Anterior cingulate cortex (tissue), 58 donors: ENCODE results near the gene CERS4.
"Not testable (repeated sequence)": the region's sequence is repeated elsewhere in the genome, so short reads cannot be mapped to it uniquely, and the experiment has no call there.

Experiments used
- DNase-seq, 58 donors: peaks; one replicate each; lab custom pipeline; 2025; lab: John Stamatoyannopoulos, UW

The CERS4 gene

GRCh38 chr19:8208922-8209461 lies at the start of gene CERS4:
Gene CERS4, plus strand, starts transcription at chr19:8209370. Its CDS starts 41,707 bp downstream, at chr19:8251077.
- DNase-seq: peak; percentile 14 to 98 (median 86)

GRCh38 chr19:8161135-8161646 lies 48.0 kb upstream of the CERS4 start:
- DNase-seq: peak in 26 of 58 donors; percentile 2 to 42 (median 16)

GRCh38 chr19:8163759-8164158 lies 45.4 kb upstream of the CERS4 start:
- DNase-seq: no peak

GRCh38 chr19:8167985-8168384 lies 41.2 kb upstream of the CERS4 start:
- DNase-seq: no peak

GRCh38 chr19:8168537-8168936 lies 40.6 kb upstream of the CERS4 start:
- DNase-seq: no peak

- no peak for DNase-seq
Measured at GRCh38 chr19:8174706-8175105, 34.5 kb upstream of the CERS4 start.

GRCh38 chr19:8180018-8180417 lies 29.2 kb upstream of the CERS4 start:
- no peak for DNase-seq

- no peak for DNase-seq
Measured at GRCh38 chr19:8184274-8184673, 24.9 kb upstream of the CERS4 start.

GRCh38 chr19:8185343-8186068 lies 23.7 kb upstream of the CERS4 start:
- DNase-seq: no peak

- DNase-seq: no peak
Measured at GRCh38 chr19:8192221-8192820, 16.8 kb upstream of the CERS4 start.

- no peak for DNase-seq
Measured at GRCh38 chr19:8194528-8195267, 14.5 kb upstream of the CERS4 start.

- no peak for DNase-seq
Measured at GRCh38 chr19:8196271-8196927, 12.8 kb upstream of the CERS4 start.

- not testable (repeated sequence) for DNase-seq
Measured at GRCh38 chr19:8203288-8204120, 5.7 kb upstream of the CERS4 start.

- no peak for DNase-seq
Measured at GRCh38 chr19:8204961-8205360, 4.2 kb upstream of the CERS4 start.

- DNase-seq: no peak
Measured at GRCh38 chr19:8206147-8207087, 2.8 kb upstream of the CERS4 start.

GRCh38 chr19:8207326-8207725 lies 1.8 kb upstream of the CERS4 start:
- DNase-seq: not testable (repeated sequence)

- DNase-seq: peak in 51 of 58 donors; percentile 14 to 75 (median 54)
Measured at GRCh38 chr19:8208119-8208921, 850 bp upstream of the CERS4 start.
